Breast epithelium (tissue), 3 donors: ENCODE data around the gene PRICKLE4.

Experiments
- POLR2A ChIP-seq: fragments of 450-650 bp; IDR thresholded peaks from one replicate; pipeline ENCODE4 v1.6.1; 2016; ENCODE audit warnings: antibody characterized with exemption, mild to moderate bottlenecking, moderate library complexity
- TF ChIP-seq, protein P1 (sequence below), 3 donors: fragments of 450-650 bp; IDR thresholded peaks; one replicate each; pipeline ENCODE4 v1.5.1; 2016 to 2017; ENCODE audit warnings: antibody characterized with exemption in 3 of 3, mild to moderate bottlenecking in 3 of 3, moderate library complexity in 3 of 3

DNA sequence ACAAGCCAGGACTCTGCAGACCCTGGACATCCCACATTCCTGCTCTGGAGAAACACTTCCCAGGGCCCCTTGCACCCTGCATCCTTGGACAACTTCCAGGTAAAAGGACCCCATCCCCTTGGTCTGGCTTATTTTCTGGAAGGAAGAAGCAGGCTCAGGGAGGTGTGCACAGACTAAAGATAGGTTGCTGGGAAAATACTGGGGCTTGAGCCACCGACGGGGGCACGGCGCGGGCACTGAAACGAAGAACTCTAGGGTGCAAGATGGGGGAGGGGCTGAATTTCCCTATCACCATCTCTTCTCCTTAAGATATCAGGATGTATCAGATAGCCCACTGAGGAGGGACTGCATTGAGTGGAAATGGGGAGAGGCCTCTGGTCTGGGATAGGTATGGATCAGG is 1.7 kb upstream of the PRICKLE4 start:
- TF ChIP-seq, protein P1, sequence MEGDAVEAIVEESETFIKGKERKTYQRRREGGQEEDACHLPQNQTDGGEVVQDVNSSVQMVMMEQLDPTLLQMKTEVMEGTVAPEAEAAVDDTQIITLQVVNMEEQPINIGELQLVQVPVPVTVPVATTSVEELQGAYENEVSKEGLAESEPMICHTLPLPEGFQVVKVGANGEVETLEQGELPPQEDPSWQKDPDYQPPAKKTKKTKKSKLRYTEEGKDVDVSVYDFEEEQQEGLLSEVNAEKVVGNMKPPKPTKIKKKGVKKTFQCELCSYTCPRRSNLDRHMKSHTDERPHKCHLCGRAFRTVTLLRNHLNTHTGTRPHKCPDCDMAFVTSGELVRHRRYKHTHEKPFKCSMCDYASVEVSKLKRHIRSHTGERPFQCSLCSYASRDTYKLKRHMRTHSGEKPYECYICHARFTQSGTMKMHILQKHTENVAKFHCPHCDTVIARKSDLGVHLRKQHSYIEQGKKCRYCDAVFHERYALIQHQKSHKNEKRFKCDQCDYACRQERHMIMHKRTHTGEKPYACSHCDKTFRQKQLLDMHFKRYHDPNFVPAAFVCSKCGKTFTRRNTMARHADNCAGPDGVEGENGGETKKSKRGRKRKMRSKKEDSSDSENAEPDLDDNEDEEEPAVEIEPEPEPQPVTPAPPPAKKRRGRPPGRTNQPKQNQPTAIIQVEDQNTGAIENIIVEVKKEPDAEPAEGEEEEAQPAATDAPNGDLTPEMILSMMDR (IDR thresholded peaks at IDR 0.05) = no peak
- TF ChIP-seq POLR2A = no peak
